Measurements from ENCODE around the gene MPL. TPM values are rescaled to one million over a fixed set of nuclear protein-coding genes. Genes with fewer than 3 reads are reported as not detected.

MPL gene
- total and polyA plus RNA-seq, 2 of the 8 experiments (the other 6 are each of a cell fraction or from before 2014, with no cell fraction given): 0.08 TPM; not detected in 1

GRCh38 chr1:43360616-43361015 is 23.0 kb downstream of the MPL start (continued):
- TF ChIP-seq EP300 (IDR thresholded peaks at IDR 0.05; ENCODE audit: borderline replicate concordance in 1 of 2, low read depth in 2 of 2, low read length in 2 of 2): no peak
- TF ChIP-seq TBP (IDR thresholded peaks at IDR 0.05; ENCODE audit: low read depth, low read length): no peak
- no peak for TF ChIP-seq ATF3 (IDR thresholded peaks at IDR 0.05; ENCODE audit: insufficient read depth, low read depth, low read length)
- no peak for TF ChIP-seq PHF8 (conservative IDR thresholded peaks at IDR 0.05; ENCODE audit: low read depth, low read length)
- TF ChIP-seq KDM4A (IDR thresholded peaks at IDR 0.05; ENCODE audit: low read depth, low read length, severe bottlenecking): no peak
- TF ChIP-seq CTBP2 (IDR thresholded peaks at IDR 0.05; ENCODE audit: borderline replicate concordance, insufficient read depth, insufficient read length, low read length): no peak
- TF ChIP-seq TEAD4 (IDR thresholded peaks at IDR 0.05; ENCODE audit: low read depth, low read length): no peak
- no peak for TF ChIP-seq POU5F1 (IDR thresholded peaks at IDR 0.05; ENCODE audit: low read depth, low read length)
